HCT116 (cell line): ENCODE results near the gene ENKD1. TPM values are rescaled to one million over a fixed set of nuclear protein-coding genes. Genes with fewer than 3 reads are reported as not detected.

ENCODE experiments used
- ATAC-seq: fragments of 200-7000 bp; cut with Tn5 transposase; 2 replicates; pipeline ENCODE4 v1.9.1; 2020; ENCODE audit warnings: mild to moderate bottlenecking, moderate library complexity
- BruUV-seq: library from RNA; stranded (reverse); fragments of 400-500 nt; replicated peaks from 2 replicates; lab custom pipeline; 2021; lab: Mats Ljungman, UMichigan
- CTCF ChIA-PET: fragments of 300-600 bp; sonication (Branson Sonifier 250); formaldehyde crosslinking; loops from one replicate; lab custom pipeline; 2021; ENCODE audit warnings: antibody characterized with exemption; lab: Charles Lee
- POLR2A ChIA-PET: fragments of 300-600, 350-600 bp; sonication (Branson Sonifier 250); formaldehyde crosslinking; loops from one replicate; lab custom pipeline; 2021; ENCODE audit warnings: antibody characterized with exemption; lab: Charles Lee
- RAD21 ChIA-PET, 2 experiments: fragments of 300-600 bp; sonication (Branson Sonifier 250); formaldehyde crosslinking; loops; one replicate each; lab custom pipeline; 2023; ENCODE audit warnings: low total read pairs in 2 of 2; ENCODE audit not compliant: uncharacterized antibody in 2 of 2, unreplicated experiment in 2 of 2, low non-redundant PET in 1 of 2; lab: Charles Lee
- DNase-seq: peaks from one replicate; pipeline ENCODE4 v3.0.0-alpha.2; 2010; ENCODE audit warnings: low read depth, low spot score
- H2AFZ ChIP-seq: fragments of 200-600 bp; shearing (Covaris generic), sonication (generic); 2 replicates; pipeline ENCODE4 v1.6.1; 2017; ENCODE audit warnings: low read depth, mixed run types, mixed read lengths, antibody characterized with exemption, low read length; ENCODE audit not compliant: poor library complexity, severe bottlenecking
- H3K27ac ChIP-seq: 2 replicates; pipeline ENCODE4 v1.5.1; 2012; ENCODE audit warnings: low read depth, low read length
- H3K27me3 ChIP-seq: fragments of 200-600 bp; sonication (generic); 2 replicates; pipeline ENCODE4 v1.6.1; 2016; ENCODE audit warnings: mixed run types, low read length, mixed read lengths; ENCODE audit not compliant: insufficient read depth
- H3K36me3 ChIP-seq, 2 experiments: fragments of 200-500 bp in 1 of 2; fragments of 200-600 bp in 1 of 2; sonication (Bioruptor generic) in 1 of 2; sonication (generic) in 1 of 2; 2 replicates each; pipeline versions ENCODE4 v1.5.1 to v1.6.1; 2014 to 2016; ENCODE audit warnings: low read length in 2 of 2, inconsistent platforms in 1 of 2, mixed read lengths in 1 of 2, mixed run types in 1 of 2; ENCODE audit not compliant: insufficient read depth in 2 of 2, control insufficient read depth in 1 of 2
- H3K4me1 ChIP-seq, 2 experiments: fragments of 200-600 bp in 1 of 2; sonication (generic) in 1 of 2; 2 replicates each; pipeline versions ENCODE4 v1.5.1 to v1.6.1; 2012 to 2017; ENCODE audit warnings: low read length in 2 of 2, inconsistent platforms in 1 of 2, mild to moderate bottlenecking in 1 of 2, mixed read lengths in 1 of 2, mixed run types in 1 of 2, moderate library complexity in 1 of 2; ENCODE audit not compliant: insufficient read depth in 2 of 2, control insufficient read depth in 1 of 2
- H3K4me2 ChIP-seq: fragments of 200-600 bp; sonication (generic); 2 replicates; pipeline ENCODE4 v1.6.1; 2017; ENCODE audit warnings: mixed run types, low read length, mixed read lengths
- H3K4me3 ChIP-seq, 2 experiments: fragments of 200-600 bp in 1 of 2; sonication (generic) in 1 of 2; replicated peaks in 1 of 2; 2 replicates each; pipeline ENCODE4 v1.5.1; 2011 to 2016; ENCODE audit warnings: low read length in 2 of 2, control low read depth in 1 of 2, low read depth in 1 of 2, mild to moderate bottlenecking in 1 of 2, mixed read lengths in 1 of 2, mixed run types in 1 of 2
- H3K79me2 ChIP-seq: fragments of 200-600 bp; sonication (generic); 2 replicates; pipeline ENCODE4 v1.6.1; 2017; ENCODE audit warnings: mild to moderate bottlenecking, mixed run types, low read length, moderate library complexity, mixed read lengths; ENCODE audit not compliant: insufficient read depth
- H3K9ac ChIP-seq: fragments of 200-600 bp; sonication (generic); 2 replicates; pipeline ENCODE4 v1.6.1; 2016; ENCODE audit warnings: low read length, mixed read lengths
- H3K9me2 ChIP-seq: fragments of 200-600 bp; sonication (generic), shearing (Covaris generic); 2 replicates; pipeline ENCODE4 v1.6.1; 2017; ENCODE audit warnings: mixed run types, mild to moderate bottlenecking, moderate library complexity; ENCODE audit not compliant: insufficient read depth
- H3K9me3 ChIP-seq, 2 experiments: fragments of 200-500 bp in 1 of 2; fragments of 200-600 bp in 1 of 2; sonication (Bioruptor generic) in 1 of 2; sonication (generic) in 1 of 2; 2 replicates each; pipeline ENCODE4 v1.6.1; 2014 to 2017; ENCODE audit warnings: low read length in 2 of 2, mixed read lengths in 2 of 2, inconsistent platforms in 1 of 2, low read depth in 1 of 2, mild to moderate bottlenecking in 1 of 2, mixed run types in 1 of 2, moderate library complexity in 1 of 2; ENCODE audit not compliant: control insufficient read depth in 1 of 2, insufficient read depth in 1 of 2
- H4K20me1 ChIP-seq: fragments of 200-600 bp; sonication (generic), shearing (Covaris generic); 2 replicates; pipeline ENCODE4 v1.6.1; 2017; ENCODE audit warnings: mixed run types, mild to moderate bottlenecking, moderate library complexity; ENCODE audit not compliant: insufficient read depth
- ATF3 ChIP-seq: IDR thresholded peaks from 2 replicates; pipeline ENCODE4 v1.6.1; 2012
- CBX3 ChIP-seq: IDR thresholded peaks from 2 replicates; pipeline ENCODE4 v1.6.1; 2012; ENCODE audit warnings: low read depth
- CEBPB ChIP-seq: IDR thresholded peaks from 2 replicates; pipeline ENCODE4 v1.6.1; 2012; ENCODE audit warnings: low read depth
- EGR1 ChIP-seq: IDR thresholded peaks from 2 replicates; pipeline ENCODE4 v1.6.1; 2012; ENCODE audit warnings: low read depth
- ELF1 ChIP-seq: IDR thresholded peaks from 2 replicates; pipeline ENCODE4 v1.6.1; 2012; ENCODE audit warnings: low read depth, borderline replicate concordance
- EZH2 ChIP-seq: fragments of 200-600 bp; sonication (generic); IDR thresholded peaks from 2 replicates; pipeline ENCODE4 v1.6.1; 2017; ENCODE audit warnings: antibody characterized with exemption, mixed run types
- EZH2phosphoT487 ChIP-seq: fragments of 200-600 bp; IDR thresholded peaks from 2 replicates; pipeline ENCODE4 v1.6.1; 2018; ENCODE audit warnings: antibody characterized with exemption, borderline replicate concordance
- FOSL1 ChIP-seq: IDR thresholded peaks from 2 replicates; pipeline ENCODE4 v1.6.1; 2012; ENCODE audit warnings: low read depth
- JUND ChIP-seq: IDR thresholded peaks from 2 replicates; pipeline ENCODE4 v1.6.1; 2012
- POLR2AphosphoS5 ChIP-seq: IDR thresholded peaks from 2 replicates; pipeline ENCODE4 v1.6.1; 2011; ENCODE audit warnings: mild to moderate bottlenecking, low read depth, low read length, moderate library complexity
- RAD21 ChIP-seq: IDR thresholded peaks from 2 replicates; pipeline ENCODE4 v1.6.1; 2012; ENCODE audit warnings: low read depth, mild to moderate bottlenecking
- REST ChIP-seq: IDR thresholded peaks from 2 replicates; pipeline ENCODE4 v1.6.1; 2012; ENCODE audit warnings: low read depth
- SIN3A ChIP-seq: IDR thresholded peaks from 2 replicates; pipeline ENCODE4 v1.6.1; 2012; ENCODE audit warnings: low read depth
- SP1 ChIP-seq: IDR thresholded peaks from 2 replicates; pipeline ENCODE4 v1.6.1; 2012; ENCODE audit warnings: low read depth
- SRF ChIP-seq: IDR thresholded peaks from 2 replicates; pipeline ENCODE4 v1.6.1; 2012; ENCODE audit warnings: low read depth
- TCF7L2 ChIP-seq: IDR thresholded peaks from 2 replicates; pipeline ENCODE4 v1.7.0; 2011; ENCODE audit warnings: borderline replicate concordance, inconsistent platforms; ENCODE audit not compliant: insufficient read depth, insufficient read length; ENCODE audit errors: extremely low read depth
- YY1 ChIP-seq: IDR thresholded peaks from 2 replicates; pipeline ENCODE4 v1.6.1; 2011; ENCODE audit warnings: low read length, low read depth, moderate library complexity, mild to moderate bottlenecking; ENCODE audit not compliant: insufficient replicate concordance; ENCODE audit errors: extremely low read depth
- ZBTB33 ChIP-seq: IDR thresholded peaks from 2 replicates; pipeline ENCODE4 v1.6.1; 2011; ENCODE audit warnings: mild to moderate bottlenecking, low read length, moderate library complexity; ENCODE audit not compliant: insufficient replicate concordance; ENCODE audit errors: extremely low read depth
- ZFX ChIP-seq: fragments of 450-650 bp; IDR thresholded peaks from 2 replicates; pipeline ENCODE4 v1.6.1; 2017
- ZNF274 ChIP-seq: fragments of 200-500 bp; sonication (Bioruptor generic); IDR thresholded peaks from 2 replicates; pipeline ENCODE4 v1.6.1; 2014; ENCODE audit warnings: mild to moderate bottlenecking, low read depth, low read length, inconsistent platforms
- intact Hi-C: fragments of 100-400 bp; cut with micrococcal nuclease; formaldehyde crosslinking; loops from 2 replicates; pipeline ENCODE4 v1.10.0; 2022
- total RNA-seq: library from RNA; stranded (reverse); gene quantifications from one replicate; pipeline ENCODE4 v1.2.1, GENCODE V29; 2021; ENCODE audit not compliant: unreplicated experiment

Gene ENKD1
- total RNA-seq, 1 experiment from 2014 or later: 16.8 TPM

- no peak for TF ChIP-seq EZH2
- no peak for TF ChIP-seq EGR1
- no peak for TF ChIP-seq ZFX
- TF ChIP-seq FOSL1: no peak
- no peak for TF ChIP-seq SRF
Measured at GRCh38 chr16:67650023-67650422, 16.5 kb downstream of the ENKD1 start (continued).

- ATAC-seq (no peak), DNase-seq (no peak)
- H3K9ac ChIP-seq: no peak overlapping the region
- no TSS peak for BruUV-seq
- H2AFZ ChIP-seq: no peak overlapping the region
- no peak overlapping the region for H3K4me3 ChIP-seq
- H3K4me2 ChIP-seq: no peak overlapping the region
- H3K4me1 ChIP-seq: peaks cover 0 to 13% of the 10 kb centered on the region in 2 experiments; a peak in 1 of 4 replicates
- ChIA-PET CTCF (no interaction called here), RAD21 (no interaction called here), POLR2A (no interaction called here)
- no peaks in the 10 kb centered on the region for H3K36me3 ChIP-seq
- intact Hi-C loops: no loop called here
- no peaks in the 10 kb centered on the region for H4K20me1 ChIP-seq
- peaks cover 2% of the 10 kb centered on the region; the same call in 1 of the 2 replicates for H3K79me2 ChIP-seq
- no peak overlapping the region for H3K27ac ChIP-seq
- H3K9me2 ChIP-seq: no peaks in the 10 kb centered on the region
- H3K9me3 ChIP-seq: no peaks in the 10 kb centered on the region
- H3K27me3 ChIP-seq: no peaks in the 10 kb centered on the region
- TF ChIP-seq ZNF274: no peak
- no peak for TF ChIP-seq ATF3
- TF ChIP-seq CBX3: no peak
- TF ChIP-seq TCF7L2: no peak
- TF ChIP-seq REST: no peak
- no peak for TF ChIP-seq SP1
- no peak for TF ChIP-seq ZBTB33
- TF ChIP-seq YY1: no peak
- TF ChIP-seq SIN3A: no peak
- no peak for TF ChIP-seq ZFX
- TF ChIP-seq ELF1: no peak
- no peak for TF ChIP-seq JUND
- no peak for TF ChIP-seq CEBPB
- no peak for TF ChIP-seq EZH2
- TF ChIP-seq EGR1: no peak
- no peak for TF ChIP-seq EZH2phosphoT487
- TF ChIP-seq POLR2AphosphoS5: no peak
- no peak for TF ChIP-seq RAD21
Measured at GRCh38 chr16:67649494-67649931, 17.0 kb downstream of the ENKD1 start.
